RWPE1 (cell line): ENCODE data around the gene PLD4.

ENCODE experiments used
- CTCF ChIA-PET: fragments of 350-600 bp; sonication (Branson Sonifier 250); formaldehyde crosslinking; extraction: SDS; loops from one replicate; lab custom pipeline; 2021; lab: Yijun Ruan, JAX
- POLR2A ChIA-PET: fragments of 400-600 bp; formaldehyde crosslinking; extraction: SDS; loops from one replicate; lab custom pipeline; 2020; ENCODE audit warnings: antibody characterized with exemption; ENCODE audit not compliant: low non-redundant PET; lab: Yijun Ruan, JAX
- DNase-seq: peaks from one replicate; pipeline ENCODE4 v3.0.0; 2012; ENCODE audit warnings: low spot score
- H3K27ac ChIP-seq: fragments of 450-650 bp; 2 replicates; pipeline ENCODE4 v1.5.1; 2017
- TF ChIP-seq, protein P1 (sequence below): fragments of 450-650 bp; conservative IDR thresholded peaks from 2 replicates; pipeline ENCODE4 v1.5.1; 2017; ENCODE audit warnings: low read depth, mild to moderate bottlenecking

PLD4 gene

DNA sequence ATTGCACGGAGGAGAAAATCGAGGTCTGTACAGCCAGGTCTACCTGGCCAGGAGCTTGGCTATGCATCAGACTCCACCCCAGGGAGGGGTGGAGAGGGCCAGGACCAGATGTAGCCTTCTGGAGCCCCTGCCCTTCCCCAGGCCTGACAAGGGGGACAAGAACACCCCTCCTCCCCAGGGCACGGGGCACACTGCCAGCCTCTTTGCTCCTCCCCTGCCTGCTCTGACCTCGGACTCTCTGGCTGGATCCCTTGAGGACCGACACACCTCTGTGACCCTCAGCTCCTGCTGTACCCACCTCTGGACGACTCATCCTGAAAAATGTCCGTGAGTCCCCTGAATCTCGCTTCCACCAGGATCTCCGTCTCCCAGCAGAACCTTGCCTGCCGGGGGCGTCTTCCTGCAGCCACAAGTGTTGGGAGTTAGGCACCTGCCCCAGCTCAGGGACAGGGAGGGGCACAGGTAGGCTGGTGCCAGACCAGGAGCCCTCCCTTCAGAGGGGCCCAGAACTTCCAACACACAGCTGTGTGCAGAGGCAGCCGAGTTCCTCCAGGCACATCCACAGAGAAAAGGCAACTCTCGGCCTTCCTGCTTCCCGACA lies 31.7 kb downstream of the PLD4 start:
- CTCF ChIA-PET = no interaction called here
- H3K27ac ChIP-seq = peak overlapping the region; percentile 50

DNA sequence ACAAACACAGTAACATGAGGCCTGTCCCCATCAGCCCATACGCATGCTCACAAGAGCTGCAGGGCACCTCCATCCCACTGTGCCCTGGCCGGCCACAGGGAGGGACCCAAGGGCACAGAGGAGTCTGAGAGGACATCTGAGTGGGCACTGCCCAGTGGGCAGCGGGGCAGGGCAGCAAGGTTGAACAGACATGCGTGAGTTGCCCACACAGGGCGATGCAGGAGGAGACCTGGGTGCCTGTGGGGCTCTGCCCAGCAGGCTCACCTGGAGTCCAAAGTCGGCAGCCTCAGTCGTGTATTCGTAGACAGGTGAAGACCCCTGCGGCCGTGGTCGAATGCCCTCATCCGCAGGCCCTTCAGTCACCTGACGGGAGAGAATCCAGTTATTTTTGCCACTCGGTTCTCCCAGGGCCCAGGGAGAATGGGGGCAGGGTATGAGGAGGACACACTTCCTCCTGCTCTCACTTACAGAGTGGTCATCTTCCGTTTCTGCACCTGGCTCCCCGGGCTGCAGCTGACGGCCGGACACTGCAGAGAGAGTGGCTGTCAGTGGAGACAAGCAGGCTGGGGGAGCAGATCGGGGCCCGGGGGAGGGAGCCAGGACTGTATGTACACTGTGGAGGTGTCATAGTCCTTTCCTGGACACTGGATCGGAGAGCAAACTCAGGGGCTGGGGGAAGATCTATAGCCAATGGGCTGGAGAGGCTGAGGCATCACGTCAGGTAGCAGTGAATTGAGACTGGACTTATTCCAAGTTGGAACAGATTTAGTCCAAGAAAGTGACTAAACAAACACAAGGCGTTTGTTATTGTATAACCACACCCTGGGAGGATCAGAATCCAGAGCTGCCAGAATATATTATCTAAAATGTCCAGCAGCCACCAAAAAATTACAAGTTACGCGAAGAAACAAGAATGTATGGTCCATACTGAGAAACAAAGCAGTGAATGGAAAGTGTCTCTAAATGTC lies 32.8 kb downstream of the PLD4 start:
- CTCF ChIA-PET = no interaction called here
- DNase-seq = no peak
- TF ChIP-seq, protein P1, sequence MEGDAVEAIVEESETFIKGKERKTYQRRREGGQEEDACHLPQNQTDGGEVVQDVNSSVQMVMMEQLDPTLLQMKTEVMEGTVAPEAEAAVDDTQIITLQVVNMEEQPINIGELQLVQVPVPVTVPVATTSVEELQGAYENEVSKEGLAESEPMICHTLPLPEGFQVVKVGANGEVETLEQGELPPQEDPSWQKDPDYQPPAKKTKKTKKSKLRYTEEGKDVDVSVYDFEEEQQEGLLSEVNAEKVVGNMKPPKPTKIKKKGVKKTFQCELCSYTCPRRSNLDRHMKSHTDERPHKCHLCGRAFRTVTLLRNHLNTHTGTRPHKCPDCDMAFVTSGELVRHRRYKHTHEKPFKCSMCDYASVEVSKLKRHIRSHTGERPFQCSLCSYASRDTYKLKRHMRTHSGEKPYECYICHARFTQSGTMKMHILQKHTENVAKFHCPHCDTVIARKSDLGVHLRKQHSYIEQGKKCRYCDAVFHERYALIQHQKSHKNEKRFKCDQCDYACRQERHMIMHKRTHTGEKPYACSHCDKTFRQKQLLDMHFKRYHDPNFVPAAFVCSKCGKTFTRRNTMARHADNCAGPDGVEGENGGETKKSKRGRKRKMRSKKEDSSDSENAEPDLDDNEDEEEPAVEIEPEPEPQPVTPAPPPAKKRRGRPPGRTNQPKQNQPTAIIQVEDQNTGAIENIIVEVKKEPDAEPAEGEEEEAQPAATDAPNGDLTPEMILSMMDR = no peak
- H3K27ac ChIP-seq = peak overlapping the region; percentile 50
- POLR2A ChIA-PET = no interaction called here

More for the DNA sequence above, 31.7 kb downstream of the PLD4 start:
- POLR2A ChIA-PET = no interaction called here
- TF ChIP-seq, protein P1 = no peak
- DNase-seq = no peak

DNA sequence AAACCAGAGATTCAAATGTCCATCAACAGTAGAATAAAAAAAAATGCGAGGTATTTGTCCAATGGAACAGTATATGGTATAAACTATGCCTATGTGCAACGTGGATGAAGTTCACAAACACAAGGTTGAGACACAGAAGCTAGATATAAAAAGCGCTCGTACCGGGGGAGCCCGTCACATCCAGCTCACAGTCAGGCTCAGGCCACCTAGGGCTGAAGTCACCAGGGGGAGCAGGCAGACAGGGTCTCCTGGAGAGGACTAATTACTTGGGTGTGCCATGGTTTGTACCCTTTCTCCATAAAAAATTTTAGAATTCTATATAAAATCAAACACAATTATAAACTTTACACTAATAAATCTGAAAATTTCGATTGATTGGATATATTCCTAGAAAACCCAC lies 39.9 kb downstream of the PLD4 start:
- TF ChIP-seq, protein P1 = no peak
- H3K27ac ChIP-seq = peak overlapping the region; percentile 56
- no peak for DNase-seq
- CTCF ChIA-PET = interaction anchor here (0.7 kb wide), 1 partner anchor 126 kb away, joined by 4 read pairs; no protein-coding TSS in a partner anchor
- POLR2A ChIA-PET = no interaction called here

DNA sequence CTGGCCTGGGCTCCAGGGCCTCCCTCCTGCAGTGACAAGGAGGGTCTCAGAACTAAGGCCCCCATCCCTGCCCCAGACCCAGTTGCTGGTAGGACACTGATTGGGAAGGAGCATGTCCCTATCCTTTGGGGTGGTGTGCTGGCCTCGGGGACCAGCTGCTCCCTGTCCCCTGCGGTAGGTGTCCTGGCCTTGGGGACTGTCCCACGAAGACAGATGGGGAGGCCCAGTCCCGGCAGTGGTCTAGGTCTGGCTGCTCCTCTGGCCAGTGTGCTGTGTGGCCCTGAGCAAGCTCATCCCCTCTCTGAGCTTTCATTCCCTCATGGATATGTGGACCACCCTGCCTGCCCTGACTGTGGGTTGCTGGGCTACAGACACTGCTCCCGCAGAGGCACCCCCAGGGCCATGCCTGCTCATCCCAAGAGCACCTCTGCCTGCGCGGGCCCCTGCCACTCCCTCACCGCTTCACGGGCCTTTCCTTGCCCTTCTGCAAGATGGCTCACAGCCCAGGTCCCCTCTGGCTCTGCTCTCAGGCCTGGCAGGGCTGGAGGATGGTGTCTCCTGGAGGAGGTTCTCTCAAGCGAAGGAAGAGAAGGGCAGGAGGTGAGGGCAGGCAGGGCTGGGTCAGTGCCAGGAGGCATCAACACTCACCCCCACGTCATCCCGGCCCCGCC lies 41.0 kb downstream of the PLD4 start:
- ChIA-PET POLR2A (no interaction called here), CTCF (no interaction called here)
- no peak for DNase-seq
- TF ChIP-seq, protein P1 = no peak
- peak overlapping the region; percentile 100 for H3K27ac ChIP-seq

DNA sequence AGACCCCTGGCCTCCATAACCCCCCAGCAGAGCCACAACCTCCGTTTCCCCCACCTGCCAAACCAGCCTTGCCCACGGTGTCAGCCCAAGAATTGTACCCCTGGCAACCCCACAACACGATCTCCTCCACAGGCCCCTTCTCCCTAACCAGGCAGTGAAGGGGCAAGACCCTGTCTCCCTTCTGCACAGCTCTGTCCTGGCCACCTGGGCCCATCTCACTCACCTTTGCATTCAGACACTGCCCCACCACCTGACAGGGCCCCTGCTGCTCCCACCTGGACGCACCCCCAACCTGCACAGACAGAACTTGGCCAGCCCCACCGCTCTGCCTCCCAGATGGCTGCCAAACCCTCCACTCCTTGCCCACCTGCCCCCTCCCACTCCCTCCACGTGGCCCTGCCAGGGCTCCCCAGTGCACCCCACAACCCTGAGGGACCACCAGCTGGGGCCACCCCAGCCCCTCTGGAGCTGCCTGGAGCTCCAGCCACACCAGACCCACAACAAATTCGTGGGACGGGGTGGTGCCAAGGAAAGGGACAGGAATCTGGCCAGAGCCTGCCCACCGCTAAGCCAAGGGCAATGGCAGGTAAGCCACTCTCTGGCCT lies 41.7 kb downstream of the PLD4 start:
- H3K27ac ChIP-seq = peak overlapping the region; percentile 100
- ChIA-PET CTCF (no interaction called here), POLR2A (no interaction called here)
- no peak for DNase-seq
- TF ChIP-seq, protein P1 = no peak

DNA sequence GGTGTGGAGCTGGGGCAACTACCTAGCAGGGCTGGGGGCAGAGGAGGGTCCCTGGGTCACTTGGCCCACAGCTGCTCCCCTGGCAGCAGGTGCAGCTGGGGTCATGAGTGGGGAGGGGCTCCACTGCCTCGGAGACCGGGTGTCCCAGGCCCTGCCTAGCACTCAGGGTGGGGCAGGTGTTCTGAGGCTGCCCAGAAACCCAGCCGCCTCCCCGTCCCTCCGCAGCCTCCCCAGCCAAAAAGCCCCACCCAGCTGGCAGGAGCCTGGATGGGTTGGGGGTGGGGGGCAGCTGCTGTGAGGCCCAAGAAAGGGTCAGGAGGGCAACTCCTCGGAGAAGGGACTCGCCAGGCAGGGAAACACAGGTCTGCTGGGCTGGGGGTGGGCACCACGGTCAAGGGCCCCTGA lies 42.3 kb downstream of the PLD4 start:
- DNase-seq = no peak
- peak overlapping the region; percentile 100 for H3K27ac ChIP-seq
- TF ChIP-seq, protein P1 = no peak
- ChIA-PET CTCF (no interaction called here), POLR2A (interaction anchor here (0.6 kb wide), 1 partner anchor 334 kb away, joined by 4 read pairs; no protein-coding TSS in a partner anchor)
